ENCODE measurements around the gene NBDY.
"Not testable (repeated sequence)": the region's sequence is repeated elsewhere in the genome, so short reads cannot be mapped to it uniquely, and the experiment has no call there.

DNA sequence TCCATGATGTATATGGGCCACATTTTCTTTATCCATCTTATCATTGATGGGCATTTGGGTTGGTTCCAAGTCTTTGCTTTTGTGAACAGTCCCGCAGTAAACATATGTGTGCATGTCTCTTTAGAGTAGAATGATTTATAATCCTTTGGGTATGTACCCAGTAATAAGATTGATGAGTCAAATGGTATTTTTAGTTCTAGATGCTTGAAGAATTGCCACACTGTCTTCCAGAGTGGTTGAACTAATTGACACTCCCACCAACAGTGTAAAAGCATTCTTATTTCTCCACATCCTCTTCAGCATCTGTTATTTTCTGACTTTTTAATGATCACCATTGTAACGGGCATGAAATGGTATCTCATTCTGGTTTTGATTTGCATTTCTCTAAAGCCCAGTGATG lies 77.1 kb downstream of the NBDY start:
- TF ChIP-seq CTCF (conservative IDR thresholded peaks at IDR 0.05; ENCODE audit: low read length); EZH2phosphoT487 (IDR thresholded peaks at IDR 0.05; ENCODE audit: borderline replicate concordance, low read depth, low read length): not testable (repeated sequence)
